K562 (cell line): Measurements from ENCODE around the gene ZNF785. TPM values are rescaled to one million over a fixed set of nuclear protein-coding genes. Genes with fewer than 3 reads are reported as not detected.

Experiments
- ATAC-seq: fragments of 200-7000 bp; cut with Tn5 transposase; 3 replicates; pipeline ENCODE4 v1.9.1; 2020; ENCODE audit warnings: moderate library complexity
- BruUV-seq: library from RNA; stranded (reverse); fragments of 400-500 nt; replicated peaks from 2 replicates; lab custom pipeline; 2021; lab: Mats Ljungman, UMichigan
- CTCF ChIA-PET: fragments of 300-600 bp; formaldehyde crosslinking; extraction: SDS; loops from one replicate; lab custom pipeline; 2021; ENCODE audit warnings: low intra/inter-chr PET ratio; lab: Yijun Ruan, JAX
- POLR2A ChIA-PET: fragments of 300-600, 350-650 bp; sonication (Branson Sonifier 250); formaldehyde crosslinking; extraction: SDS; loops from one replicate; lab custom pipeline; 2021; ENCODE audit warnings: antibody characterized with exemption, inconsistent platforms; lab: Yijun Ruan, JAX
- DNase-seq, 4 experiments: peaks; one replicate each; pipeline versions ENCODE4 v3.0.0 to v3.0.0-alpha.2; 2011 to 2018; ENCODE audit warnings: low spot score in 3 of 4, mixed read lengths in 3 of 4; ENCODE audit errors: extremely low read depth in 1 of 4
- FAIRE-seq: peaks from 2 replicates; lab custom pipeline; 2011; peaks lifted over from hg19 to GRCh38; lab: Jason Lieb, UNC
- H2AFZ ChIP-seq: 2 replicates; pipeline ENCODE4 v1.6.0; 2011; ENCODE audit warnings: low read depth, low read length, control low read depth, inconsistent platforms
- H3K27ac ChIP-seq: fragments of 200-600 bp; 3 replicates; pipeline ENCODE4 v1.8.0; 2011; ENCODE audit warnings: low read depth, mild to moderate bottlenecking, control low read depth, inconsistent platforms, low read length, moderate library complexity, mixed read lengths; ENCODE audit errors: extremely low read depth
- H3K27me3 ChIP-seq, 2 experiments: fragments of 300-600 bp in 1 of 2; 2 replicates in 1 of 2; 3 replicates in 1 of 2; pipeline versions ENCODE4 v1.6.0 to v1.8.0; 2011; ENCODE audit warnings: inconsistent platforms in 2 of 2, low read length in 2 of 2, mild to moderate bottlenecking in 1 of 2, mixed read lengths in 1 of 2, moderate library complexity in 1 of 2; ENCODE audit not compliant: control insufficient read depth in 2 of 2, insufficient read depth in 2 of 2
- H3K36me3 ChIP-seq: fragments of 300-600 bp; 3 replicates; pipeline ENCODE4 v1.8.0; 2011; ENCODE audit warnings: mild to moderate bottlenecking, low read length, inconsistent platforms; ENCODE audit not compliant: control insufficient read depth, insufficient read depth
- H3K4me1 ChIP-seq, 2 experiments: fragments of 200-600 bp in 1 of 2; replicated peaks in 1 of 2; 2 replicates in 1 of 2; 3 replicates in 1 of 2; pipeline versions ENCODE4 v1.5.1 to v1.8.0; 2011; ENCODE audit warnings: inconsistent platforms in 2 of 2, low read length in 2 of 2, mild to moderate bottlenecking in 1 of 2, mixed read lengths in 1 of 2, moderate library complexity in 1 of 2; ENCODE audit not compliant: control insufficient read depth in 2 of 2, insufficient read depth in 2 of 2
- H3K4me2 ChIP-seq: 2 replicates; pipeline ENCODE4 v1.6.1; 2011; ENCODE audit warnings: low read length, control low read depth, inconsistent platforms, mixed read lengths; ENCODE audit not compliant: insufficient read depth
- H3K4me3 ChIP-seq: fragments of 200-600 bp; sonication (generic), shearing (Covaris generic); 2 replicates; pipeline ENCODE4 v1.5.1; 2016; ENCODE audit warnings: control low read depth, inconsistent platforms
- H3K79me2 ChIP-seq: fragments of 200-600 bp; 3 replicates; pipeline ENCODE4 v1.8.0; 2011; ENCODE audit warnings: low read length, inconsistent platforms; ENCODE audit not compliant: control insufficient read depth, insufficient read depth
- H3K9ac ChIP-seq, 2 experiments: 2 replicates each; pipeline versions ENCODE4 v1.6.0 to v1.6.1; 2011; ENCODE audit warnings: low read depth in 2 of 2, low read length in 2 of 2, control low read depth in 1 of 2, inconsistent platforms in 1 of 2, mild to moderate bottlenecking in 1 of 2, mixed read lengths in 1 of 2; ENCODE audit not compliant: insufficient read depth in 1 of 2
- H3K9me1 ChIP-seq: one replicate; pipeline ENCODE4 v1.6.0; 2011; ENCODE audit warnings: inconsistent platforms, mild to moderate bottlenecking, low read length, moderate library complexity; ENCODE audit not compliant: control insufficient read depth, insufficient read depth
- H3K9me3 ChIP-seq: replicated peaks from 2 replicates; pipeline ENCODE4 v1.5.1; 2011; ENCODE audit warnings: low read depth, low read length, inconsistent platforms; ENCODE audit not compliant: control insufficient read depth, insufficient read depth
- H4K20me1 ChIP-seq: replicated peaks from 2 replicates; pipeline ENCODE4 v1.6.1; 2011; ENCODE audit warnings: low read length, inconsistent platforms, mixed read lengths; ENCODE audit not compliant: control insufficient read depth, insufficient read depth
- MED1 ChIP-seq: sonication (generic); formaldehyde crosslinking; IDR thresholded peaks from 2 replicates; pipeline ENCODE4 v1.8.1; 2023; ENCODE audit warnings: missing genetic modification reagents, borderline replicate concordance
- NFIC ChIP-seq: fragments of 450-650 bp; IDR thresholded peaks from 2 replicates; pipeline ENCODE4 v1.6.1; 2017; ENCODE audit warnings: mild to moderate bottlenecking, inconsistent platforms
- NR2F6 ChIP-seq: fragments of 450-650 bp; formaldehyde crosslinking; IDR thresholded peaks from 2 replicates; pipeline ENCODE4 v1.4.0; 2020; ENCODE audit warnings: mild to moderate bottlenecking
- TEAD4 ChIP-seq, 2 experiments: sonication (generic) in 1 of 2; formaldehyde crosslinking in 1 of 2; IDR thresholded peaks; 2 replicates each; pipeline versions ENCODE4 v1.6.1 to v1.8.0; 2012 to 2022; ENCODE audit warnings: borderline replicate concordance in 1 of 2, inconsistent platforms in 1 of 2, low read length in 1 of 2, mild to moderate bottlenecking in 1 of 2, missing genetic modification reagents in 1 of 2
- WGBS: fragments of 100-300 bp; shearing (Covaris generic); methylation state at CpG from one replicate; pipeline ENCODE4 v1.1.6; 2016; ENCODE audit warnings: low coverage, mixed read lengths; ENCODE audit not compliant: insufficient coverage; ENCODE audit errors: missing lambda C conversion rate; 5-methylcytosine and 5-hydroxymethylcytosine counted together
- in situ Hi-C: fragments of 300-500 bp; cut with MboI; formaldehyde crosslinking; loops from 4 replicates; pipeline ENCODE4 v1.15.0; 2018; ENCODE audit warnings: inconsistent platforms, mixed read lengths
- intact Hi-C: fragments of 100-400 bp; cut with micrococcal nuclease; formaldehyde crosslinking; loops from 2 replicates; pipeline ENCODE4 v1.14.2; 2022
- polyA plus RNA-seq, 8 experiments: library from polyadenylated mRNA; depleted of rRNA in 4 of 8; stranded (reverse) in 5 of 8; unstranded in 3 of 8; fragments of >200 nt; fragmentation: Nextera tagmentation in 2 of 8; fragmentation: Illumina TruSeq in 1 of 8; extraction: Ambion mirVana in 2 of 8; extraction: Trizol in 1 of 8; gene quantifications; 2 replicates each; pipeline versions ENCODE4 v1.2.1 to v1.2.3, GENCODE V29; 2011 to 2014; ENCODE audit warnings: inconsistent platforms in 1 of 8, missing spikeins in 1 of 8
- total RNA-seq, 7 experiments: library from RNA; depleted of rRNA in 6 of 7; stranded (reverse); fragments of >200 nt in 6 of 7; fragmentation: Illumina TruSeq in 2 of 7; extraction: Trizol in 2 of 7; gene quantifications; 2 replicates each; pipeline versions ENCODE4 v1.2.1 to v1.2.3, GENCODE V29; 2011 to 2021; ENCODE audit warnings: low replicate concordance in 1 of 7
- TF ChIP-seq, protein P1 (sequence below), 3 experiments: fragments of 200-800 bp in 1 of 3; sonication (Bioruptor generic) in 1 of 3; sonication (generic) in 1 of 3; formaldehyde crosslinking in 1 of 3; IDR thresholded peaks; 2 replicates each; pipeline versions ENCODE4 v1.6.1 to v1.8.0; 2016 to 2022; ENCODE audit warnings: mild to moderate bottlenecking in 2 of 3, missing compliant biosample characterization in 2 of 3, missing genetic modification characterization in 2 of 3, missing genetic modification reagents in 1 of 3
- TF ChIP-seq, protein P2 (sequence below): sonication (generic); formaldehyde crosslinking; IDR thresholded peaks from 2 replicates; pipeline ENCODE4 v1.8.1; 2023; ENCODE audit warnings: mild to moderate bottlenecking, missing genetic modification reagents

ZNF785 gene
- total and polyA plus RNA-seq, 9 of the 15 experiments (the other 6 are each of a cell fraction or from before 2014, with no cell fraction given): 0.64 to 11.0 (median 6.4) TPM

GRCh38 chr16:30581457-30581856 is 4.0 kb downstream of the ZNF785 start:
- ChIA-PET CTCF (no interaction called here), POLR2A (interaction anchor here (0.6 kb wide), 1 partner anchor 40 kb away, joined by 3 read pairs; no protein-coding TSS in a partner anchor)
- TF ChIP-seq, protein P1, sequence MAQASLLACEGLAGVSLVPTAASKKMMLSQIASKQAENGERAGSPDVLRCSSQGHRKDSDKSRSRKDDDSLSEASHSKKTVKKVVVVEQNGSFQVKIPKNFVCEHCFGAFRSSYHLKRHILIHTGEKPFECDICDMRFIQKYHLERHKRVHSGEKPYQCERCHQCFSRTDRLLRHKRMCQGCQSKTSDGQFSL (CRISPR knock-in tag; IDR thresholded peaks at IDR 0.05): peak; percentile 81
- TF ChIP-seq, protein P1 (tag; IDR thresholded peaks at IDR 0.05): no peak
- no peak for TF ChIP-seq TEAD4 (IDR thresholded peaks at IDR 0.05; ENCODE audit: low read length)
- 0 out of 2 replicates have a peak, but pooled peaks have one; percentile 33 for TF ChIP-seq TEAD4 (CRISPR knock-in tag; IDR thresholded peaks at IDR 0.05; ENCODE audit: borderline replicate concordance)
- TF ChIP-seq, protein P2, sequence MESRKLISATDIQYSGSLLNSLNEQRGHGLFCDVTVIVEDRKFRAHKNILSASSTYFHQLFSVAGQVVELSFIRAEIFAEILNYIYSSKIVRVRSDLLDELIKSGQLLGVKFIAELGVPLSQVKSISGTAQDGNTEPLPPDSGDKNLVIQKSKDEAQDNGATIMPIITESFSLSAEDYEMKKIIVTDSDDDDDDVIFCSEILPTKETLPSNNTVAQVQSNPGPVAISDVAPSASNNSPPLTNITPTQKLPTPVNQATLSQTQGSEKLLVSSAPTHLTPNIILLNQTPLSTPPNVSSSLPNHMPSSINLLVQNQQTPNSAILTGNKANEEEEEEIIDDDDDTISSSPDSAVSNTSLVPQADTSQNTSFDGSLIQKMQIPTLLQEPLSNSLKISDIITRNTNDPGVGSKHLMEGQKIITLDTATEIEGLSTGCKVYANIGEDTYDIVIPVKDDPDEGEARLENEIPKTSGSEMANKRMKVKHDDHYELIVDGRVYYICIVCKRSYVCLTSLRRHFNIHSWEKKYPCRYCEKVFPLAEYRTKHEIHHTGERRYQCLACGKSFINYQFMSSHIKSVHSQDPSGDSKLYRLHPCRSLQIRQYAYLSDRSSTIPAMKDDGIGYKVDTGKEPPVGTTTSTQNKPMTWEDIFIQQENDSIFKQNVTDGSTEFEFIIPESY (CRISPR knock-in tag): peak; percentile 82
- peak; percentile 88 for TF ChIP-seq NFIC
- no peak for TF ChIP-seq NR2F6 (CRISPR knock-in tag)
- TF ChIP-seq MED1: no peak
- no peak overlapping the region for H3K27ac ChIP-seq
- peaks cover 50% of the 10 kb centered on the region for H3K79me2 ChIP-seq
- DNase-seq: no peak
- no peak for ATAC-seq
- H3K4me3 ChIP-seq: no peak overlapping the region
- no peaks in the 10 kb centered on the region for H3K27me3 ChIP-seq
- FAIRE-seq: no peak
- peak overlapping the region in 1 of 2 experiments; percentile 71; a peak in 2 of 4 replicates for H3K9ac ChIP-seq
- no TSS peak for BruUV-seq
- in situ Hi-C loops: no loop called here
- H4K20me1 ChIP-seq: no peaks in the 10 kb centered on the region
- no peak overlapping the region for H2AFZ ChIP-seq
- intact Hi-C loops: no loop called here
- peaks cover 4 to 27% of the 10 kb centered on the region in 2 experiments; a peak in 4 of 5 replicates for H3K4me1 ChIP-seq
- H3K9me3 ChIP-seq: no peaks in the 10 kb centered on the region
- no peaks in the 10 kb centered on the region for H3K9me1 ChIP-seq
- peaks cover 59% of the 10 kb centered on the region; the same call in 2 of the 3 replicates for H3K36me3 ChIP-seq
- no peak overlapping the region for H3K4me2 ChIP-seq
- WGBS: 87% methylated on average over 5 of the region's 7 CpGs
